Gastroesophageal sphincter (tissue), 3 donors: ENCODE measurements around the gene PRKG1.
"Not testable (repeated sequence)": the region's sequence is repeated elsewhere in the genome, so short reads cannot be mapped to it uniquely, and the experiment has no call there.

ENCODE experiments used
- CTCF ChIP-seq, 4 experiments: fragments of 200-600 bp in 2 of 4; fragments of 450-650 bp in 2 of 4; sonication (generic) in 1 of 4; IDR thresholded peaks; one replicate each; pipeline ENCODE4 v1.5.1; 2017 to 2019; ENCODE audit warnings: antibody characterized with exemption in 4 of 4, mild to moderate bottlenecking in 2 of 4, moderate library complexity in 2 of 4
- EP300 ChIP-seq: sonication (generic); formaldehyde crosslinking; IDR thresholded peaks from one replicate; pipeline ENCODE4 v1.6.1; 2017; ENCODE audit warnings: antibody characterized with exemption, mild to moderate bottlenecking
- POLR2A ChIP-seq, 2 donors: fragments of 450-650 bp; IDR thresholded peaks; one replicate each; pipeline ENCODE4 v1.6.1; 2017; ENCODE audit warnings: antibody characterized with exemption in 2 of 2, mild to moderate bottlenecking in 2 of 2, moderate library complexity in 1 of 2
- POLR2AphosphoS5 ChIP-seq: sonication (generic); formaldehyde crosslinking; IDR thresholded peaks from one replicate; pipeline ENCODE4 v1.6.1; 2017; ENCODE audit warnings: antibody characterized with exemption

GRCh38 chr10:52204906-52205305, 1130.6 kb downstream of the PRKG1 start:
- TF ChIP-seq CTCF (IDR thresholded peaks at IDR 0.05); POLR2AphosphoS5; POLR2A (IDR thresholded peaks at IDR 0.05); EP300: not testable (repeated sequence)
